ENCODE measurements around the gene SWAP70. TPM values are rescaled to one million over a fixed set of nuclear protein-coding genes. Genes with fewer than 3 reads are reported as not detected.

Gene SWAP70
- total RNA-seq, 1 donor from 2014 or later, result 50.1 TPM

- H3K27ac ChIP-seq, result no peak overlapping the region
- H3K36me3 ChIP-seq, result no peaks in the 10 kb centered on the region
- TF ChIP-seq CTCF (IDR thresholded peaks at IDR 0.05), result no peak
- no peaks in the 10 kb centered on the region for H3K27me3 ChIP-seq (ENCODE audit: low read depth)
- H3K9me3 ChIP-seq, result no peaks in the 10 kb centered on the region
- no peak for ATAC-seq
- DNase-seq, result no peak
- H3K4me3 ChIP-seq, result no peak overlapping the region
- peaks cover 27% of the 10 kb centered on the region for H3K4me1 ChIP-seq
- intact Hi-C loops (cut with DNase I), result no loop called here
Observed at GRCh38 chr11:9761441-9761945, 97.6 kb downstream of the SWAP70 start.

DNA sequence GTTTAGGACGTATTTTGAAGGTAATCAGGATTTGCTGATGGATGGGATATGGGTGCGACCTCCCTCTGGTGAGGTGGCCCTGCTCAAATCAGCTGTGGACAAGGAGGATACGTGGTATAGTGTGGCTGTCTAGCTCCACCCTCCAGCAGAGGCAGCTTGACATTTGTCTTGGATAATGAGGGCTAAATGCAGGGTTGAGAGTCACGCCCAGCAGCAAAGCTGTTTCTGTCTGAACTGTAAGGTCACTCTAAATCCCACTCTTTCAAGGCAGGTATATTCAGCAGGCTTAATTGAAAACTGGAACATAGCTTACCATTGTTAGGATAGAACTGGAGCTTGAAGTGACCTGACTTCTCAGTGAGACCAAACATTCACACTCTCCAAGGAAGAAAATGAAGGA is 98.7 kb downstream of the SWAP70 start:
- DNase-seq, result no peak

DNA sequence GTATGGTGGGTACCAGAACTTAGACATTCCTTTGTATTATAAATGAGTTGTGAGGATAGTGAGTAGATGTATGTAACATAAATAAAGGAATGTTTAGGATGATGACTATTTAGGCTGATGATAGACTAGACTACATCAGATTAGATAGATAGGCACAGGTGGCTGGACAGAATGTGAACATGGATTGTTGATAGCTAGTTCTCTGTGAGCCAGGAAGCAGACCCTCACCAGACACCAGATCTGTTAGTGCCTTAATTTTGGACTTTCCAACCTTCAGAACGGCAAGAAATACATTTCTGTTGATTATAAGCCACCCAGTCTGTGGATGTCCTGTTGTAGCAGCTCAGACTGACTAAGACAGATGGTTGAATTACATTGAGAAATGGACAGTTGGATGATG is 99.4 kb downstream of the SWAP70 start:
- TF ChIP-seq CTCF (IDR thresholded peaks at IDR 0.05), result no peak
- Histone ChIP-seq H3K9me3 (no peaks in the 10 kb centered on the region), H3K4me1 (peaks cover 20% of the 10 kb centered on the region), H3K4me3 (no peak overlapping the region), H3K27ac (no peak overlapping the region), H3K36me3 (no peaks in the 10 kb centered on the region), H3K27me3 (ENCODE audit: low read depth) (no peaks in the 10 kb centered on the region)
- ATAC-seq (no peak), DNase-seq (no peak)
- intact Hi-C loops (cut with DNase I), result no loop called here

More for the DNA sequence above, 98.7 kb downstream of the SWAP70 start:
- no peak for TF ChIP-seq CTCF (IDR thresholded peaks at IDR 0.05)
- no peak overlapping the region for H3K27ac ChIP-seq
- no peaks in the 10 kb centered on the region for H3K27me3 ChIP-seq (ENCODE audit: low read depth)
- no peaks in the 10 kb centered on the region for H3K9me3 ChIP-seq
- H3K4me1 ChIP-seq, result peaks cover 23% of the 10 kb centered on the region
- H3K36me3 ChIP-seq, result no peaks in the 10 kb centered on the region
- intact Hi-C loops (cut with DNase I), result no loop called here
- no peak overlapping the region for H3K4me3 ChIP-seq
- ATAC-seq, result no peak

DNA sequence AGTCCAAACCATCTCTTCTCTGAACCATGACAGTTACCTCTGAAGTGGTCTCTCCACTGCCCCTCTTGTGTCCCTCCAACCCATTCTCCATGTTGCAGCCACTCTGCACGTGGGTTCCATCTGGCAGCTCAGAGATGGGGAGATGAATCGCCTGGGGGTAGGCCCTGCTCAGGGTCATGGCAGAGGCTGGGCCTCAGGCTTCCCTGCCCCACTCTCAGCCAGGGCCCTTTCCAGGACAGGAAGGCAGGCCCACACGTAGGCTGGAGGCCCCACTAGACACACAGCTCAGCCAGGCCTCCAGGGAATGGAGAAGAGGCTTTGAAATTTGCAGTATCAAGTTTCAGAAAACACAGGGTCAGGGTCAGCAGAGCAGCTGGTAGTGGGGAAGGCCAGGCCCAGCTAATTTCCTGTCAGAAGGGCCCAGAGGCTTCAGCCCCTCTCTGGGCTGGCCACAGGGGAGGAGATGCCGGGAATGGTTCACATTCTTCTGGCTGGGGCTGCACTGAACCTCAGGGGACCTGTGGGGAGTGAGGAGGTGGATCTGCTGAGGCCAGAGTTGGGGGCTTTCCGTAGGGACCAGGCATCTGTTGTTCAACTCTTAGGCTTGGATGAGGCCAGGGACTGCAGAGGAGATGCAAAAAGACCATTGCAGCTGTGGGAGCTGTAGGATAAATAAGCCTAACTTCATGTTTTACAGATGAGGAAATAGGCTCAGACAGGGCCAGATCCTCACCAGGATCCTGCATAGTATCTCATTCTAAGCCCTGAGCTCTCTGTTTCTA is 101.6 kb downstream of the SWAP70 start:
- peak; percentile 21 to 55 for ATAC-seq
- intact Hi-C loops (cut with DNase I), result no loop called here
- H3K4me1 ChIP-seq, result peaks cover 2% of the 10 kb centered on the region
- H3K4me3 ChIP-seq, result no peak overlapping the region
- H3K27me3 ChIP-seq (ENCODE audit: low read depth), result no peaks in the 10 kb centered on the region
- H3K9me3 ChIP-seq, result no peaks in the 10 kb centered on the region
- H3K36me3 ChIP-seq, result no peaks in the 10 kb centered on the region
- TF ChIP-seq CTCF (IDR thresholded peaks at IDR 0.05), result no peak
- DNase-seq, result no peak
- H3K27ac ChIP-seq, result peak overlapping the region; percentile 43

- H3K4me1 ChIP-seq, result no peaks in the 10 kb centered on the region
- no peak for TF ChIP-seq CTCF (IDR thresholded peaks at IDR 0.05)
- ATAC-seq (no peak), DNase-seq (no peak)
- no peak overlapping the region for H3K27ac ChIP-seq
- intact Hi-C loops (cut with DNase I), result no loop called here
- no peaks in the 10 kb centered on the region for H3K9me3 ChIP-seq
- no peak overlapping the region for H3K4me3 ChIP-seq
- H3K27me3 ChIP-seq (ENCODE audit: low read depth), result no peaks in the 10 kb centered on the region
- no peaks in the 10 kb centered on the region for H3K36me3 ChIP-seq
Observed at GRCh38 chr11:9769621-9770020, 105.7 kb downstream of the SWAP70 start.

Data from lower lobe of right lung (tissue), 2 donors.